HG03280 (cell line): ENCODE results near the gene PARD3.

Experiments
- ATAC-seq: cut with Tn5 transposase; IDR thresholded peaks from one replicate; pipeline ENCODE4 v1.9.1; 2021; ENCODE audit warnings: mild to moderate bottlenecking, moderate library complexity; ENCODE audit not compliant: unreplicated experiment

The PARD3 gene

DNA sequence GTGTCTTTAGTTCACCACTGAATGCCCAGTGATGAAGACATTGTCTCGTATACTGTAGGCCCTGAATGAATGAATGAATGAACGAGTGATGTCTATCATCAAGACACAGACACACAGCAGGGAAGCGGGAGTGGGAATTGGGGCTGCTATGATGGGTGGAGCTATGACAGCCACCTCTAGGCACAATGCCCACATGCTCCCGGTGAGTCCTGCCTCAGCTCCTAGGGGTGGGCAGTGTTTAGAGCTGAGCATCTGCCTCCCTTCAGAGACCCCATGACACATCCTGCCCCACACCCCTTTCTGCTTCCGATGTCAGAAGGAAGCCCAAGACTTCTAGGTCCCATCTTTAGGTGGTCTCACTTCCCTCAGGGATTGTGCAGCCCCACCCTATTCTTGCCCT lies 714.1 kb downstream of the PARD3 start:
- ATAC-seq = no peak

GRCh38 chr10:34098821-34099567 lies 716.1 kb downstream of the PARD3 start:
- no peak for ATAC-seq

- ATAC-seq = no peak
Observed at GRCh38 chr10:34097682-34098081, 717.4 kb downstream of the PARD3 start.

GRCh38 chr10:34094961-34095360 lies 720.1 kb downstream of the PARD3 start:
- ATAC-seq = no peak

DNA sequence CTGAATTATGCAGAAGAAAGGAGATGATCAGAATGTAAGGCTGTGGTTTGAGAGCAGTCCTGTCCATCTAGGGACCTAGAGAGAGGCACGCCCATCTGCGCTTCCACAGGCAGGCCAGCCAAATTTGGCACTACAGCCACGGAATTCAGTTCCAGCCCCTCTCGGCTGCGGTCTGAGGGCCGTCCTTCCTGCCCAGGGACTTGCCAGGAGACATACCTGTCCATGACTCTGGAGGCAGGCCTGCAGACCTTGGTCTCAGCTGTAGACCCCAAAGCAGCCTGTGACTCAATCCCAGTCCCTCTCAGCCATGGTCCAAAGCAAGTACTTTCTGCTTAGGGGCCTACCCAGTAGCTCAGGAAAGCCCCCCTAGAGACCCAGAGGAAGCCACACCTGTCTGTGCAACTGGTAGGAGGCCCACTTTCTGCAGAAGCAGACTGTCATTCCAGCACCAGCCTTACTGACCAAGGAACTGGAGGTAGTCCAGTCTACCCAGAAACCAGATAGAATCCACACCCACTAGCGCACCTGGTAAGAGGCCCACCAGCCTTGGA lies 720.9 kb downstream of the PARD3 start:
- no peak for ATAC-seq

GRCh38 chr10:34092891-34093290 lies 722.2 kb downstream of the PARD3 start:
- ATAC-seq = no peak

DNA sequence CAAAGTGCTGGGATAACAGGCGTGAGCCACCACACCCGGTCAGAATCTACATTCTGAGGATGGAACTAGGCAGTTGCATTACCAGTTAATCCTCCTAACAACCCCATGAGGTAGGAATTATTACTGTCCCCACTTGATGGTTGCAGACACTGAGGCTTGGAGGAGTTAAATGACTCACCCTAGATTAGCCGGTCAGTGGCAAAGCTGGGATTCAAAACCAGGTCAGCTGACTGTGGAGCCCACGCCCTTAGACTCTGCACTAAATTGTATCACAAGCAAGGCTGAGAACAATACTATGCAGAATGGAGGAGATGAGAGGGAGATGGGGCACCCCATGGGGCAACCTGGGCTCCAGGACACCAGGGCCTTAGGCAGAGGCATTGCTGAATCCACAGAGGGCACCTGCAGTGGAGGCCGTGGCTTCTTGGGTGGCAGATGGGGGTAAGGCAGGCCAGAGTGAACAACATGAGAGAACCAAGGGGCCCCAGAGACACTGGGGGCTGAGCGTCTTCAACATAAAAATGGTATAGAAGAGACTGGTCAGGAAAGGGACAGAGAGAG lies 723.4 kb downstream of the PARD3 start:
- ATAC-seq = no peak

GRCh38 chr10:34089253-34089652 lies 725.8 kb downstream of the PARD3 start:
- no peak for ATAC-seq

DNA sequence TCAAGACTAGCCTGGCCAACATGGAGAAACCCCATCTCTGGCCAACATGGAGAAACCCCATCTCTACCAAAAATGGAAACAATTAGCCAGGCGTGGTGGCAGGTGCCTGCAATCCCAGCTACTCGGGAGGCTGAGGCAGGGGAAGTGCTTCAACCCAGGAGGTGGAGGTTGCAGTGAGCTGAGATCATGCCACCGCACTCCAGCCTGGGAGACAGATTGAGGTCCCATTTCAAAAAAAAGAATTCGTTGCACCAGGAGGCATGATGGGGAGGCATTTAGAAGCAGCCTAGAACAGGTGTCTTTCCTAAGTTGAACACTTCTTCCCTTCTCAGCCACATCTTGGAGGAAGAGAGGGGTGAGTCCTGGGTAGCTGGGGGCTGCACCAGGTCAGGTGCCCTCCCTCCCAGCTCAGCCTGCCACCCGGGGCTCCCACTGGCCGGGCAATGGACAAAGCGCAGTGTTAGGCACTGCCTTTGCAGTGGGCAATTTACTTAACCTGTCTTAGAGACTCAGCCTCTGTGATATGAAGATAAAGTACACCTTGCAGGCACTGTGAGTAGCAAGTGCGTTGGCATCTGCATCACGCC lies 726.8 kb downstream of the PARD3 start:
- ATAC-seq = no peak

DNA sequence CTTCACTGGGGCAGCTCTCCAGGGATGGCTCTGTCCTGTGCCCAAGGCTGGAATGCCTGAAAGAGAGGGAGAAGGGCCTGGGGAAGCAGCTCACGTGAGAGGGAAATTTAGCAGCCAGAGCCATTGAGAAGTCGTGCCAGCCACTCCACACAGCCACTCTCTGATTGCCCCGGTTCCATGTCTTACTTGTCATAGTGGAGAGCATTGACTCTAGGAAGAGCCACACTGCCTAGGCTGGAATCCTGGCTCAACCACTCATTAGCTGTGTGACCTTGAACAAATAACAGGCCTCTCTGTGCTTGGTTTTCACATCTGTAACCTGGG lies 728.0 kb downstream of the PARD3 start:
- ATAC-seq = no peak

GRCh38 chr10:34083567-34083966 lies 731.5 kb downstream of the PARD3 start:
- no peak for ATAC-seq

DNA sequence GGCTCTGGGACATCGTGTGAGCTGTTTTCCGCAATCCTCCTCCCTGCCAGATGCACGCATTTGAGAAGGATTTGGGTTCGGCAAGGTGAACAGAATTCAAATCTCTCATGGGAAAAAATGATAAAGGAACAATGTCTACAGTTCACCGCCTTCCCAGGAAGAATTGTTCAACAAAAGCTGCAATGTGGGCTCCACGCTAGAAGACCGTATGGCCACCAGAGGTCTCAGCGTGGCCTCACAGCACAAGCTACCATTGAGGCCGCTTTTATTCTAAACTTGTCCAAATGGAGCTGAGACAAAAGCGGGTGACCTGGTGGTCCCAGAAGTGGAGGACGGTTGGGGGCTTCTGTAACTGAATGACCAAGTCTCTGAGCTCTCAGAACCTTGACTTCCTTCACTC lies 733.1 kb downstream of the PARD3 start:
- ATAC-seq = no peak

GRCh38 chr10:34081347-34081743 lies 733.8 kb downstream of the PARD3 start:
- ATAC-seq = no peak

GRCh38 chr10:34080485-34081346 lies 734.4 kb downstream of the PARD3 start:
- ATAC-seq = no peak

GRCh38 chr10:34079702-34080484 lies 735.2 kb downstream of the PARD3 start:
- no peak for ATAC-seq

DNA sequence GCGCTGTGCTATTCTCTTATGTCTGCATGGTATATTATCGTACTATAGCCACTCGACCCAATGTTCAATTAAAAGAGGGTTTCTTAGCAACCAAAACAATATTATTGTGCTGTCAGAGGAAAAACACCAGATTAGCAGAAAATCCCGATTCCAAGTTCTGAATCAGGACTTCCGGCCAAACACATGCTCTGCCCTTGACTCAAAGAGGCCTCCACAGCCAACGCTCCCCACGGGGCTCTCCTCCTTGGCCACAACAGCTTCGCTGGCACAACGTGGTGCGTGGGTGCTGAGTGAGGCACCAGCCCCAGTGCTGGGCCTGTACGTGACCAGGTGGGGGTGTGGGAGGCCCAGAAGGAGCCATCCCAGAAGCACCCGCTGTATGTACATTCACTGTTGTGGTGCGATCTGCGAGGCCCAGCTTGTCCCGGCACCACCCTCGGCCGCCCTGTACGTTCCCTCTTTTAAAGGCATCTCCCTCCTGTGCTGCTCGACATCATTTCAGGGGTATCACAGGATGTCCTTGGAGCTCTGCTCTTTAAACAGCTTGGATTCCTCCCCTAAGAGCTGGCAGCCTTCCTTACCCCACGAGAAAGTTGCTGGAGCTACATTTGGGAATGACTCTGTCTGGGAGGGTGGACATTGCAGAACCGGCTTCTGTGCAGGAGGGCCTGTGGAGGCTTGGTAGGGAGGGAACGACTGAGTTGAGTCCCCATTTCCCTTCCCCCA lies 736.2 kb downstream of the PARD3 start:
- ATAC-seq = no peak

DNA sequence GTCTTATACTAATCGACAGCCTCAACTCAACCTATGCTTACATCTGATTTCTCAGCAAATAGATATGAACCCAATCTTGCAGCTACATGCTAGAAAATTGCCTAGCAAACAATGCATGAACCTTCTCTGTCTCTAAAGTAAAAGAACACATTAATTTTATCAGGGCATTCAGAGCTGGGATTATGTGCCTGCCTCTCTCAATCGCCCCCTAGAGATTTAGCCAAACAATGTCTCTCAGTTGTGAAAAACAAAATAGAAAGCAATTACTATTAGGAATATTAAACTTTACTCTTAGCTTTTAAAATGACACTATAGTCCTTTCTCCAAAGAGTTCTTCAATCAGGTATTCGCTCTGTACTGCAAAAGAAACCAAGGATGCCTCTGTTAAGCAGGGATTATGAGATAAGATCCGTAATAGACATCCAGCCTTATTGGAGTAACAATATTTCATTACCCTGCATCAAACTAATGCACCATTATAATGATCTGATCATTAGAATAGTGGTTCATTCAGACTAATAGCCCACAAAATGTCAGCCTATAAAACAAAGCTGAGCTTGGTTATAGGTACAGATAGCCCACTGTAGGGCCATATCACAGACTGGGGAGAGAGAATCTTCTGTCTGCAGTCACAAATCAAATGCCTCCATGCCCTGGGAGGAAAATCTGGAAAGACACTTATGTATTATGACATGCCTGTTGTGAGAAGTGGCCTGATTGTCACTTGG lies 736.9 kb downstream of the PARD3 start:
- no peak for ATAC-seq

DNA sequence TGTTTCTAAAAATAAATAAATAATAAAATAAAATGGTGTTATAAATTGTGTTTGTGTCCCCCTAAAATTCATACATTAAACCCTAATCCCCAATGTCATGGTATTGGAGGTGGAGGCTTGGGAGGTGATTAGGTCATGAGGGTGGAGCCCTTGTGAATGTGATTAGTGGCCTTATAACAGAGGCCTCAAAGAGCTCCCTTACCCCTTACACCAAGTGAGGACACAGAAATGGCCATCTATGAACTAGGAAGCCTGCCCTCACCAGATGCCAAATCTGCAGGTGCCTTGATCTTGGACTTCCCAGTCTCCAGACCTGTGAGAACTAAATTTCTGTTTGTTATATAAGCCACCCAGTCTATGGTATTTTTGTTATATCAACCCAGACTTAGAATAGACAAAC lies 738.7 kb downstream of the PARD3 start:
- ATAC-seq = no peak

DNA sequence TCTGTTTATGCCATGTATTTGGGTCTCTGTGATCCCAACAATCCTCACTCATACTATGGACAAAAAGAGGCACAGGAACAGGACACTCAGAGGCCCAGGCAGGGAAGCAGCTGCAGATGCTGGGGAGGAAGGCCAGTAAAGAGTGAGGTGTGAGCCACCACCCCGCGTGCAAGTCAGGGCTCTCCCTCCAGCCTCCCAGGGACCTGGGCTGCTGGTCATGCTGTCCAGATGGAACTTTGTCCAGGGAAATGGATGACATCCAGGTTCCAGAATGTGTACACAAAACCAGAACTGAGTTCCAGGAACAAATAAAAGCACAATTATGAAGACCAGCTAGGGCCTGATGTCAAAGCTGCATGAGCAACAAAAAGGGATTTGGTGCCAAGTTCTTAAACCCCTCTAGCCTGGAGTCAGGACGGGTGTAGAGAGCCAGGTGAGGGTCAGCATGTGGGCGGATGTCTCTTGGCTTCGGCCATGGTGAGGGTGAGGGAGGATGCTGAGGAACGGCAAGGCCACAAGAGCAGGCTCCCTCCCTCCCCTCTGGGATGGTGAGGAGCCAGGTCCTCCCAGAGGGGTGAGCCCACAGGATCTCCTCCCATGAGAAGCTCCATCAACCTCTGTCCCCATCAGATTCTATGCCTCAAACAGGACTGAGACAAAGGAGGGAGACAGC lies 739.7 kb downstream of the PARD3 start:
- no peak for ATAC-seq
